GM03348 (cell line): Measurements from ENCODE around the gene CTDNEP1.

Source experiments
- DNase-seq: peaks from one replicate; pipeline ENCODE4 v3.0.0; 2012; ENCODE audit warnings: low spot score

Gene CTDNEP1

GRCh38 chr17:7251661-7252175 lies at the start of gene CTDNEP1:
CTDNEP1 (minus strand) TSS chr17:7251734; CDS start chr17:7251296, 438 bp downstream.
- peak; percentile 97 for DNase-seq

GRCh38 chr17:7296189-7296861 lies 44.8 kb upstream of the CTDNEP1 start:
- DNase-seq, result peak; percentile 92

- no peak for DNase-seq
Measured at GRCh38 chr17:7295230-7296180, 44.0 kb upstream of the CTDNEP1 start.

- peak; percentile 68 for DNase-seq
Measured at GRCh38 chr17:7294614-7295153, 43.1 kb upstream of the CTDNEP1 start, which contains the start of gene YBX2. YBX2 (minus strand) TSS chr17:7294639; CDS start chr17:7294500, 139 bp downstream.

GRCh38 chr17:7293816-7294613 lies 42.5 kb upstream of the CTDNEP1 start:
- DNase-seq, result no peak

- DNase-seq, result no peak
Measured at GRCh38 chr17:7293159-7293558, 41.6 kb upstream of the CTDNEP1 start.

- no peak for DNase-seq
Measured at GRCh38 chr17:7292729-7293128, 41.2 kb upstream of the CTDNEP1 start.

- DNase-seq, result no peak
Measured at GRCh38 chr17:7292194-7292593, 40.7 kb upstream of the CTDNEP1 start.

GRCh38 chr17:7290685-7291084 lies 39.2 kb upstream of the CTDNEP1 start:
- DNase-seq, result no peak

GRCh38 chr17:7290166-7290565 lies 38.6 kb upstream of the CTDNEP1 start:
- DNase-seq, result no peak

GRCh38 chr17:7289256-7290032 lies 37.9 kb upstream of the CTDNEP1 start:
- DNase-seq, result no peak

GRCh38 chr17:7285679-7286078 lies 34.1 kb upstream of the CTDNEP1 start:
- peak; percentile 0 for DNase-seq

- DNase-seq, result no peak
Measured at GRCh38 chr17:7284911-7285310, 33.4 kb upstream of the CTDNEP1 start.

- DNase-seq, result no peak
Measured at GRCh38 chr17:7283471-7284216, 32.1 kb upstream of the CTDNEP1 start.

GRCh38 chr17:7282752-7283321 lies 31.3 kb upstream of the CTDNEP1 start:
- DNase-seq, result peak; percentile 15

GRCh38 chr17:7281953-7282751 lies 30.6 kb upstream of the CTDNEP1 start:
- peak; percentile 1 for DNase-seq

GRCh38 chr17:7281074-7281952 lies 29.8 kb upstream of the CTDNEP1 start, which contains the start of gene SLC2A4:
SLC2A4 (plus strand) TSS chr17:7281718; CDS start chr17:7281935, 217 bp downstream.
- peak; percentile 96 for DNase-seq
